ENCODE measurements around the gene SLC35B1.

Gene SLC35B1

GRCh38 chr17:49705254-49705653, 2.5 kb downstream of the SLC35B1 start:
- in situ Hi-C loops (cut with HindIII; ENCODE audit: low pct_unique_long_range_greater_than_20kb, low sequenced_read_pairs) = no loop called here

GRCh38 chr17:49703557-49704277, 4.0 kb downstream of the SLC35B1 start:
- TF ChIP-seq JUND (IDR thresholded peaks at IDR 0.05; ENCODE audit: low read depth) = no peak
- in situ Hi-C loops (cut with HindIII; ENCODE audit: low pct_unique_long_range_greater_than_20kb, low sequenced_read_pairs) = no loop called here
- DNase-seq (ENCODE audit: low read depth in 1 of 2, low spot score in 1 of 2) = peak in 1 of 2 experiments; percentile 86

More at GRCh38 chr17:49705254-49705653, 2.5 kb downstream of the SLC35B1 start:
- DNase-seq (ENCODE audit: low read depth in 1 of 2, low spot score in 1 of 2) = no peak
- no peak for TF ChIP-seq JUND (IDR thresholded peaks at IDR 0.05; ENCODE audit: low read depth)

- no peak for DNase-seq (ENCODE audit: low read depth in 1 of 2, low spot score in 1 of 2)
- in situ Hi-C loops (cut with HindIII; ENCODE audit: low pct_unique_long_range_greater_than_20kb, low sequenced_read_pairs) = no loop called here
Observed at GRCh38 chr17:49700960-49701359, 6.8 kb downstream of the SLC35B1 start.

GRCh38 chr17:49699966-49700575, 7.7 kb downstream of the SLC35B1 start:
- in situ Hi-C loops (cut with HindIII; ENCODE audit: low pct_unique_long_range_greater_than_20kb, low sequenced_read_pairs) = no loop called here
- DNase-seq (ENCODE audit: low read depth in 1 of 2, low spot score in 1 of 2) = no peak
- no peak for TF ChIP-seq JUND (IDR thresholded peaks at IDR 0.05; ENCODE audit: low read depth)

More at GRCh38 chr17:49700960-49701359, 6.8 kb downstream of the SLC35B1 start:
- TF ChIP-seq JUND (IDR thresholded peaks at IDR 0.05; ENCODE audit: low read depth) = no peak

- no peak for TF ChIP-seq JUND (IDR thresholded peaks at IDR 0.05; ENCODE audit: low read depth)
- in situ Hi-C loops (cut with HindIII; ENCODE audit: low pct_unique_long_range_greater_than_20kb, low sequenced_read_pairs) = no loop called here
- no peak for DNase-seq (ENCODE audit: low read depth in 1 of 2, low spot score in 1 of 2)
Observed at GRCh38 chr17:49698005-49698404, 9.8 kb downstream of the SLC35B1 start.

GRCh38 chr17:49696233-49696761, 11.5 kb downstream of the SLC35B1 start:
- DNase-seq (ENCODE audit: low read depth in 1 of 2, low spot score in 1 of 2) = no peak
- in situ Hi-C loops (cut with HindIII; ENCODE audit: low pct_unique_long_range_greater_than_20kb, low sequenced_read_pairs) = no loop called here
- TF ChIP-seq JUND (IDR thresholded peaks at IDR 0.05; ENCODE audit: low read depth) = no peak

GRCh38 chr17:49695698-49696232, 12.0 kb downstream of the SLC35B1 start:
- in situ Hi-C loops (cut with HindIII; ENCODE audit: low pct_unique_long_range_greater_than_20kb, low sequenced_read_pairs) = no loop called here
- no peak for TF ChIP-seq JUND (IDR thresholded peaks at IDR 0.05; ENCODE audit: low read depth)
- no peak for DNase-seq (ENCODE audit: low read depth in 1 of 2, low spot score in 1 of 2)

- peak; percentile 50 to 65 for DNase-seq (ENCODE audit: low read depth in 1 of 2, low spot score in 1 of 2)
- TF ChIP-seq JUND (IDR thresholded peaks at IDR 0.05; ENCODE audit: low read depth) = no peak
- in situ Hi-C loops (cut with HindIII; ENCODE audit: low pct_unique_long_range_greater_than_20kb, low sequenced_read_pairs) = no loop called here
Observed at GRCh38 chr17:49694847-49695697, 12.7 kb downstream of the SLC35B1 start.

GRCh38 chr17:49692751-49693150, 15.0 kb downstream of the SLC35B1 start:
- TF ChIP-seq JUND (IDR thresholded peaks at IDR 0.05; ENCODE audit: low read depth) = no peak
- in situ Hi-C loops (cut with HindIII; ENCODE audit: low pct_unique_long_range_greater_than_20kb, low sequenced_read_pairs) = no loop called here

GRCh38 chr17:49691677-49692191, 16.0 kb downstream of the SLC35B1 start:
- in situ Hi-C loops (cut with HindIII; ENCODE audit: low pct_unique_long_range_greater_than_20kb, low sequenced_read_pairs) = no loop called here
- no peak for DNase-seq (ENCODE audit: low read depth in 1 of 2, low spot score in 1 of 2)
- TF ChIP-seq JUND (IDR thresholded peaks at IDR 0.05; ENCODE audit: low read depth) = no peak

More at GRCh38 chr17:49692751-49693150, 15.0 kb downstream of the SLC35B1 start:
- DNase-seq (ENCODE audit: low read depth in 1 of 2, low spot score in 1 of 2) = no peak

GRCh38 chr17:49691086-49691676, 16.6 kb downstream of the SLC35B1 start:
- no peak for DNase-seq (ENCODE audit: low read depth in 1 of 2, low spot score in 1 of 2)
- in situ Hi-C loops (cut with HindIII; ENCODE audit: low pct_unique_long_range_greater_than_20kb, low sequenced_read_pairs) = no loop called here
- TF ChIP-seq JUND (IDR thresholded peaks at IDR 0.05; ENCODE audit: low read depth) = no peak

GRCh38 chr17:49690256-49690655, 17.5 kb downstream of the SLC35B1 start:
- in situ Hi-C loops (cut with HindIII; ENCODE audit: low pct_unique_long_range_greater_than_20kb, low sequenced_read_pairs) = no loop called here
- DNase-seq (ENCODE audit: low read depth in 1 of 2, low spot score in 1 of 2) = no peak
- TF ChIP-seq JUND (IDR thresholded peaks at IDR 0.05; ENCODE audit: low read depth) = no peak
